WTC11 (cell line): ENCODE results near the gene MACROD2.

Experiments used
- CTCF ChIP-seq: fragments of 200-600 bp; IDR thresholded peaks from 2 replicates; pipeline ENCODE4 v1.8.0; 2022; ENCODE audit warnings: antibody characterized with exemption
- GABPB1 ChIP-seq: sonication (generic); formaldehyde crosslinking; IDR thresholded peaks from 2 replicates; pipeline ENCODE4 v1.8.1; 2023; ENCODE audit warnings: mild to moderate bottlenecking, missing genetic modification reagents
- SMAD3 ChIP-seq: sonication (generic); formaldehyde crosslinking; IDR thresholded peaks from 2 replicates; pipeline ENCODE4 v1.8.0; 2022; ENCODE audit warnings: missing genetic modification reagents, mild to moderate bottlenecking, borderline replicate concordance

- TF ChIP-seq GABPB1 (CRISPR knock-in tag) (no peak), SMAD3 (CRISPR knock-in tag) (no peak), CTCF (no peak)
Measured at GRCh38 chr20:14644306-14645097, 649.2 kb downstream of the MACROD2 start.
